ENCODE measurements around the gene RDH14. TPM values are rescaled to one million over a fixed set of nuclear protein-coding genes. Genes with fewer than 3 reads are reported as not detected.

RDH14 gene
- total and polyA plus RNA-seq, 2 experiments from 2014 or later = 29.8 to 32.5 TPM

- TF ChIP-seq EZH2 (IDR thresholded peaks at IDR 0.05; ENCODE audit: insufficient read depth, poor library complexity, severe bottlenecking) (no peak), EZH2phosphoT487 (IDR thresholded peaks at IDR 0.05; ENCODE audit: insufficient read depth, low read depth) (no peak)
- peaks cover 15% of the 10 kb centered on the region for H3K4me1 ChIP-seq (ENCODE audit: insufficient read depth)
- no peaks in the 10 kb centered on the region for H3K27me3 ChIP-seq (replicated peaks; ENCODE audit: insufficient read depth)
- no peaks in the 10 kb centered on the region for H3K36me3 ChIP-seq (ENCODE audit: low read depth)
- H3K4me2 ChIP-seq (ENCODE audit: unreplicated experiment) = no peak overlapping the region
- H3K79me2 ChIP-seq (ENCODE audit: insufficient read depth) = no peaks in the 10 kb centered on the region
- 96 to 98% methylated on average over 17 to 32 of the region's 32 CpGs for WGBS, 2 experiments (ENCODE audit: low coverage in 1 of 2, low lambda C conversion rate in 2 of 2, missing lambda C conversion rate in 2 of 2)
- no peak overlapping the region for H2AFZ ChIP-seq
- no peak for DNase-seq
- no peak overlapping the region for H3K9ac ChIP-seq
- H3K4me3 ChIP-seq = no peak overlapping the region
- in situ Hi-C loops (cut with MboI) = no loop called here
- H3K9me2 ChIP-seq (ENCODE audit: insufficient read depth) = no peaks in the 10 kb centered on the region
- peaks cover 1% of the 10 kb centered on the region for H3K9me3 ChIP-seq (ENCODE audit: low read depth)
- no peak overlapping the region for H3K27ac ChIP-seq
- H4K20me1 ChIP-seq (ENCODE audit: insufficient read depth) = no peaks in the 10 kb centered on the region
- H3F3A ChIP-seq (ENCODE audit: insufficient read depth) = no peaks in the 10 kb centered on the region
Observed at GRCh38 chr2:18584608-18584954, 24.1 kb upstream of the RDH14 start.

- DNase-seq = no peak
- WGBS, 2 experiments (ENCODE audit: low coverage in 1 of 2, low lambda C conversion rate in 2 of 2, missing lambda C conversion rate in 2 of 2) = 95 to 96% methylated on average over 36 to 37 of the region's 37 CpGs
Observed at GRCh38 chr2:18583905-18584607, 23.6 kb upstream of the RDH14 start.

GRCh38 chr2:18580606-18581005 is 20.2 kb upstream of the RDH14 start:
- no peak for DNase-seq
- Histone ChIP-seq H3K36me3 (ENCODE audit: low read depth) (peaks cover 4% of the 10 kb centered on the region; the same call in 1 of the 2 replicates), H3K4me2 (ENCODE audit: unreplicated experiment) (no peak overlapping the region), H3K79me2 (ENCODE audit: insufficient read depth) (no peaks in the 10 kb centered on the region), H3K27ac (no peak overlapping the region), H3K9me3 (ENCODE audit: low read depth) (peaks cover 8% of the 10 kb centered on the region), H3K4me1 (ENCODE audit: insufficient read depth) (peaks cover 6% of the 10 kb centered on the region; the same call in 1 of the 2 replicates), H3K27me3 (replicated peaks; ENCODE audit: insufficient read depth) (no peaks in the 10 kb centered on the region), H3K9me2 (ENCODE audit: insufficient read depth) (no peaks in the 10 kb centered on the region), H4K20me1 (ENCODE audit: insufficient read depth) (no peaks in the 10 kb centered on the region), H2AFZ (no peak overlapping the region), H3K4me3 (no peak overlapping the region), H3K9ac (no peak overlapping the region), H3F3A (ENCODE audit: insufficient read depth) (peaks cover 7% of the 10 kb centered on the region; the same call in 1 of the 2 replicates)
- in situ Hi-C loops (cut with MboI) = no loop called here
- TF ChIP-seq EZH2phosphoT487 (IDR thresholded peaks at IDR 0.05; ENCODE audit: insufficient read depth, low read depth) = no peak
- TF ChIP-seq EZH2 (IDR thresholded peaks at IDR 0.05; ENCODE audit: insufficient read depth, poor library complexity, severe bottlenecking) = no peak
- 96 to 98% methylated on average over 3 of the region's 3 CpGs for WGBS, 2 experiments (ENCODE audit: low coverage in 1 of 2, low lambda C conversion rate in 2 of 2, missing lambda C conversion rate in 2 of 2)

More at GRCh38 chr2:18583905-18584607, 23.6 kb upstream of the RDH14 start:
- Histone ChIP-seq H3K4me1 (ENCODE audit: insufficient read depth) (peaks cover 15% of the 10 kb centered on the region), H3K9ac (no peak overlapping the region), H3K9me2 (ENCODE audit: insufficient read depth) (no peaks in the 10 kb centered on the region), H3K9me3 (ENCODE audit: low read depth) (peaks cover 3% of the 10 kb centered on the region), H3K4me2 (ENCODE audit: unreplicated experiment) (no peak overlapping the region), H3K4me3 (no peak overlapping the region), H3K27me3 (replicated peaks; ENCODE audit: insufficient read depth) (no peaks in the 10 kb centered on the region), H3F3A (ENCODE audit: insufficient read depth) (no peaks in the 10 kb centered on the region), H3K36me3 (ENCODE audit: low read depth) (no peaks in the 10 kb centered on the region), H3K79me2 (ENCODE audit: insufficient read depth) (no peaks in the 10 kb centered on the region), H4K20me1 (ENCODE audit: insufficient read depth) (no peaks in the 10 kb centered on the region), H3K27ac (no peak overlapping the region), H2AFZ (no peak overlapping the region)
- TF ChIP-seq EZH2phosphoT487 (IDR thresholded peaks at IDR 0.05; ENCODE audit: insufficient read depth, low read depth) (no peak), EZH2 (IDR thresholded peaks at IDR 0.05; ENCODE audit: insufficient read depth, poor library complexity, severe bottlenecking) (no peak)
- in situ Hi-C loops (cut with MboI) = no loop called here

GRCh38 chr2:18578033-18578432 is 17.6 kb upstream of the RDH14 start:
- Histone ChIP-seq H3K4me1 (ENCODE audit: insufficient read depth) (no peaks in the 10 kb centered on the region), H3K27me3 (replicated peaks; ENCODE audit: insufficient read depth) (no peaks in the 10 kb centered on the region), H2AFZ (no peak overlapping the region), H3K36me3 (ENCODE audit: low read depth) (peaks cover 4% of the 10 kb centered on the region; the same call in 1 of the 2 replicates), H4K20me1 (ENCODE audit: insufficient read depth) (no peaks in the 10 kb centered on the region), H3F3A (ENCODE audit: insufficient read depth) (peaks cover 7% of the 10 kb centered on the region; the same call in 1 of the 2 replicates), H3K9me3 (ENCODE audit: low read depth) (peaks cover 8% of the 10 kb centered on the region), H3K9me2 (ENCODE audit: insufficient read depth) (no peaks in the 10 kb centered on the region), H3K4me3 (no peak overlapping the region), H3K27ac (no peak overlapping the region), H3K79me2 (ENCODE audit: insufficient read depth) (no peaks in the 10 kb centered on the region), H3K9ac (no peak overlapping the region), H3K4me2 (ENCODE audit: unreplicated experiment) (no peak overlapping the region)
- peak; percentile 27 for DNase-seq
- in situ Hi-C loops (cut with MboI) = no loop called here
- TF ChIP-seq EZH2phosphoT487 (IDR thresholded peaks at IDR 0.05; ENCODE audit: insufficient read depth, low read depth) (no peak), EZH2 (IDR thresholded peaks at IDR 0.05; ENCODE audit: insufficient read depth, poor library complexity, severe bottlenecking) (no peak)
